Naive thymus-derived CD4-positive, alpha-beta T cell (primary cell): ENCODE measurements around the gene SFI1. TPM values are rescaled to one million over a fixed set of nuclear protein-coding genes. Genes with fewer than 3 reads are reported as not detected.

Experiments used
- ATAC-seq: fragments of 150-1000 bp; cut with Tn5 transposase; 2 replicates; pipeline ENCODE4 v1.10.0; 2021; ENCODE audit warnings: mild to moderate bottlenecking, moderate library complexity
- CTCF ChIA-PET: fragments of 350-600 bp; sonication (Branson Sonifier 250); formaldehyde crosslinking; loops from one replicate; lab custom pipeline; 2021; ENCODE audit warnings: antibody characterized with exemption; lab: Charles Lee
- POLR2A ChIA-PET: fragments of 350-600 bp; sonication (Branson Sonifier 250); formaldehyde crosslinking; loops from one replicate; lab custom pipeline; 2021; ENCODE audit warnings: antibody characterized with exemption, inconsistent platforms; lab: Charles Lee
- DNase-seq, 9 donors: peaks; one replicate each; pipeline versions ENCODE4 v3.0.0 to v3.0.0-alpha.2; 2020 to 2022; ENCODE audit warnings: mixed read lengths in 1 of 9
- H3K27ac ChIP-seq: one replicate; pipeline ENCODE4 v1.7.0; 2013; ENCODE audit warnings: mild to moderate bottlenecking, low read depth, low read length, moderate library complexity
- H3K27me3 ChIP-seq, 2 donors: one replicate each; pipeline ENCODE4 v1.7.0; 2013; ENCODE audit warnings: low read length in 2 of 2, mild to moderate bottlenecking in 2 of 2, moderate library complexity in 2 of 2; ENCODE audit not compliant: control insufficient read depth in 2 of 2, insufficient read depth in 2 of 2
- H3K36me3 ChIP-seq, 3 experiments: 1 replicate in 2 of 3; 2 replicates in 1 of 3; pipeline ENCODE4 v1.7.0; 2013; ENCODE audit warnings: low read length in 3 of 3, mild to moderate bottlenecking in 3 of 3, moderate library complexity in 1 of 3; ENCODE audit not compliant: insufficient read depth in 3 of 3, control insufficient read depth in 2 of 3
- H3K4me1 ChIP-seq, 2 donors: one replicate each; pipeline ENCODE4 v1.7.0; 2013; ENCODE audit warnings: low read length in 2 of 2, mild to moderate bottlenecking in 2 of 2, moderate library complexity in 1 of 2; ENCODE audit not compliant: control insufficient read depth in 2 of 2, insufficient read depth in 2 of 2
- H3K4me3 ChIP-seq: 2 replicates; pipeline ENCODE4 v1.7.0; 2013; ENCODE audit warnings: mild to moderate bottlenecking, low read length
- H3K9me3 ChIP-seq, 3 experiments: 1 replicate in 2 of 3; 2 replicates in 1 of 3; pipeline ENCODE4 v1.7.0; 2013; ENCODE audit warnings: low read length in 3 of 3; ENCODE audit not compliant: control insufficient read depth in 2 of 3
- H3K27ac Mint-ChIP-seq, 9 donors: one replicate each; pipeline ENCODE4 v1.8.0; 2020 to 2022; ENCODE audit warnings: mixed read lengths in 9 of 9, mild to moderate bottlenecking in 8 of 9, moderate library complexity in 5 of 9, inconsistent platforms in 2 of 9
- H3K27me3 Mint-ChIP-seq, 5 donors: one replicate each; pipeline ENCODE4 v1.8.0; 2021 to 2022; ENCODE audit warnings: mixed read lengths in 5 of 5, mild to moderate bottlenecking in 1 of 5
- H3K36me3 Mint-ChIP-seq, 5 donors: one replicate each; pipeline ENCODE4 v1.8.0; 2020 to 2022; ENCODE audit warnings: mixed read lengths in 5 of 5, mild to moderate bottlenecking in 3 of 5, inconsistent platforms in 1 of 5
- H3K4me1 Mint-ChIP-seq, 7 donors: one replicate each; pipeline ENCODE4 v1.8.0; 2020 to 2022; ENCODE audit warnings: mixed read lengths in 7 of 7, mild to moderate bottlenecking in 3 of 7, inconsistent platforms in 1 of 7
- H3K4me3 Mint-ChIP-seq, 10 donors: one replicate each; pipeline ENCODE4 v1.8.0; 2020 to 2022; ENCODE audit warnings: mild to moderate bottlenecking in 10 of 10, mixed read lengths in 10 of 10, moderate library complexity in 6 of 10, inconsistent platforms in 2 of 10
- H3K9me3 Mint-ChIP-seq, 11 donors: one replicate each; pipeline ENCODE4 v1.8.0; 2020 to 2022; ENCODE audit warnings: mixed read lengths in 11 of 11, mild to moderate bottlenecking in 4 of 11, inconsistent platforms in 1 of 11, moderate library complexity in 1 of 11
- intact Hi-C, 2 donors: fragments of 100-400 bp; cut with micrococcal nuclease; formaldehyde crosslinking; loops; one replicate each; pipeline ENCODE4 v1.15.1; 2023
- polyA plus RNA-seq, 2 donors: library from polyadenylated mRNA; unstranded; fragments of 300-500 nt; fragmentation: Illumina TruSeq; gene quantifications; one replicate each; pipeline ENCODE4 v1.2.3, GENCODE V29; 2021
- total RNA-seq, 6 experiments: library from RNA in 5 of 6; stranded (reverse) in 5 of 6; gene quantifications; 1 replicate in 5 of 6; 2 replicates in 1 of 6; pipeline ENCODE4 v1.2.3 and lab custom pipeline; 2021 to 2026

SFI1 gene
- total and polyA plus RNA-seq, 7 experiments from 2014 or later = 25.9 to 359 (median 253) TPM

DNA sequence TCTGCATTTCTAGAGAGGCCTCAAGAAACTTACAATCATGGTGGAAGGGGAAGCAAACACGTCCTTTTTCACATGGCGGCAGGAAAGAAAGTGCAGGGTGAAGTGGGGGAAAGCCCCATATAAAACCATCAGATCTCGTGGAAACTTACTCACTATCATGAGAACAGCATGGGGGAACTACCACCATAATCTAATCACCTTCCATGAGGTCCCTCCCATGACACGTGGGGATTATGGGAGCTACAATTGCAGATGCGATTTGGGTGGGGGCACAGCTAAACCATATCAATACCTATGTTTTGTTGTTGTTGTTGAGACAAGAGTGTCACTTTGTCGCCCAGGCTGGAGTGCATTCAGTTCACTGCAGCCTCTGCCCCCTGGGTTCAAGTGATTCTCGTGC, 29.9 kb downstream of the SFI1 start:
- Histone ChIP-seq H3K27me3 (no peaks in the 10 kb centered on the region), H3K27ac (no peak overlapping the region), H3K36me3 (peaks cover 0 to 46% (median 15%) of the 10 kb centered on the region in 3 experiments), H3K4me3 (no peak overlapping the region), H3K4me1 (peaks cover 0 to 12% of the 10 kb centered on the region in 2 donors), H3K9me3 (no peaks in the 10 kb centered on the region)
- H3K27ac Mint-ChIP-seq = peak overlapping the region in 7 of 9 donors; percentile 4 to 77 (median 55)
- peak overlapping the region in 1 of 10 donors; percentile 27 for H3K4me3 Mint-ChIP-seq
- ChIA-PET CTCF (no interaction called here), POLR2A (interaction anchor here (1.1 kb wide), 1 partner anchor 36 kb away, joined by 4 read pairs; no protein-coding TSS in a partner anchor)
- peaks cover 0 to 51% (median 31%) of the 10 kb centered on the region in 5 donors for H3K36me3 Mint-ChIP-seq
- H3K9me3 Mint-ChIP-seq = peaks cover 0 to 5% (median 0%) of the 10 kb centered on the region in 11 donors
- ATAC-seq (peak; percentile 75), DNase-seq (peak in 2 of 9 donors; percentile 17 to 46)
- peaks cover 21 to 52% (median 41%) of the 10 kb centered on the region in 7 donors for H3K4me1 Mint-ChIP-seq
- intact Hi-C loops = no loop called here
- H3K27me3 Mint-ChIP-seq = no peaks in the 10 kb centered on the region

DNA sequence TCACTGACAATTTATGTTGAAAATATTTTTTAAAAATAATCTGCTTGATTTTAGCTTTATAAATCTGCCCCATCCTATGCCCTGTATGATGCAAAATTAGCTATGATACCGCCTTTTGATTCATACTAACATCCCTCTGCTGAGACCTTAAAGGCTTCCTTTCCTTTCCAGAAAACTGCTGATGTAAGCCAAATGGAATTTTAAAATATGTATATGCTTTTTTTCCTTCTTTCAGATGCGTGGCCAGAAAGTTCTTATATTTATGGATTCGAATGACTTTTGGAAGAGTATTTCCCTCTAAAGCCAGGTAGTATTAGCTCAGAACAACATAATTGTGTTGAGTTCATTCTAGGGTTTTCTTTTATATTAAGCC, 34.5 kb downstream of the SFI1 start:
- Histone ChIP-seq H3K36me3 (peaks cover 0 to 49% (median 15%) of the 10 kb centered on the region in 3 experiments), H3K4me1 (no peaks in the 10 kb centered on the region), H3K27me3 (no peaks in the 10 kb centered on the region), H3K9me3 (no peaks in the 10 kb centered on the region), H3K4me3 (no peak overlapping the region), H3K27ac (no peak overlapping the region)
- CTCF ChIA-PET = interaction anchor here (0.6 kb wide), 1 partner anchor 295 kb away, joined by 3 read pairs; no protein-coding TSS in a partner anchor
- no peak for ATAC-seq
- no peaks in the 10 kb centered on the region for H3K27me3 Mint-ChIP-seq
- intact Hi-C loops = no loop called here
- POLR2A ChIA-PET = interaction anchor here (0.6 kb wide), 1 partner anchor 194 kb away, joined by 3 read pairs; no protein-coding TSS in a partner anchor
- peaks cover 10 to 57% (median 35%) of the 10 kb centered on the region in 7 donors for H3K4me1 Mint-ChIP-seq
- DNase-seq = no peak
- H3K36me3 Mint-ChIP-seq = peaks cover 0 to 45% (median 27%) of the 10 kb centered on the region in 5 donors
- peaks cover 0 to under 1% (median 0%) of the 10 kb centered on the region in 11 donors for H3K9me3 Mint-ChIP-seq
- no peak overlapping the region for H3K4me3 Mint-ChIP-seq
- H3K27ac Mint-ChIP-seq = peak overlapping the region in 4 of 9 donors; percentile 2 to 72 (median 49)

DNA sequence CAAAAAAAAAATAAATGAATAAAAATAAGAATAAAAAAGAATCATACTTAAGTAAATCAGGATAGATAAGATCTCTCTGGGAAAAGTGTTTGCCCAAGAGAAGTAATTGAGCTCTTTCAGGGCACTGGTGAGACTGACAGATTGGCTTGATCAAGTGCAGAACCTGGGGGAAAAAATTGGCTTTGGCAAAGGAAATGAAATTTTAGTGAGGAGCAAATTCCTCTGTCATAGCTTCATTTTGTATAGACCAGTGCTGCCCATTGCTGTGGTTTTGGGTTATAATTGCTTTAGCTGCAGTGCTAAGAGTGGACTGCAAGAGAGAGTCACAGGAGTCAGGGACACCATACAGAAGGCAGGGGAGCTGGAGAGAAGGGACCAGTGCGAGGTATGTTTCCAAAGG, 35.7 kb downstream of the SFI1 start:
- Mint-ChIP-seq H3K9me3 (no peaks in the 10 kb centered on the region), H3K36me3 (peaks cover 0 to 37% (median 22%) of the 10 kb centered on the region in 5 donors), H3K4me3 (no peak overlapping the region), H3K4me1 (peaks cover 3 to 53% (median 28%) of the 10 kb centered on the region in 7 donors), H3K27ac (peak overlapping the region in 5 of 9 donors; percentile 46 to 80 (median 52)), H3K27me3 (no peaks in the 10 kb centered on the region)
- peaks cover 0 to 1% of the 10 kb centered on the region in 2 donors for H3K4me1 ChIP-seq
- intact Hi-C loops = no loop called here
- POLR2A ChIA-PET = interaction anchor here (0.6 to 0.7 kb wide), 2 partner anchors 24 to 132 kb away, joined by 3 to 4 read pairs; no protein-coding TSS in a partner anchor
- no peak overlapping the region for H3K27ac ChIP-seq
- H3K36me3 ChIP-seq = peaks cover 0 to 47% (median 14%) of the 10 kb centered on the region in 3 experiments
- ATAC-seq (no peak), DNase-seq (no peak)
- no peak overlapping the region for H3K4me3 ChIP-seq
- no peaks in the 10 kb centered on the region for H3K9me3 ChIP-seq
- CTCF ChIA-PET = no interaction called here
- no peaks in the 10 kb centered on the region for H3K27me3 ChIP-seq

DNA sequence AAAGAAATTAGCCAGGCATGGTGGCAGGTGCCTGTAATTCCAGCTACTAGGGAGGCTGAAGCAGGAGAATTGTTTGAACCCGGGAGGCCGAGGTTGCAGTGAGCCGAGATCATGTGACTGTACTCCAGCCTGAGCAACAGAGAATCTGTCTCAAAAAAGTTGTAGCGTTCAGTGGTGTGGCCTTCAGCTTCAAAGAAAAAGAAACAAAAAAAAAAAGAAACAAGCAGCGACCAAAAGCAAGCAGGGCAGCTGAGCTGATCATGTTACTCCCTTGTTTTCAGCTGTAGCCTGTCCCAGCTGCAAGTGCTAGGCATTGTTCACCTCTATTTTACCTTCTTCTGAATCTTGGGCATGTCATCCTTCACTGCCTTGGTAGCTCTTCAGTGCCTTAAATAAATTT, 37.0 kb downstream of the SFI1 start:
- Histone ChIP-seq H3K36me3 (peaks cover 0 to 45% (median 12%) of the 10 kb centered on the region in 3 experiments), H3K27me3 (no peaks in the 10 kb centered on the region), H3K9me3 (no peaks in the 10 kb centered on the region), H3K27ac (no peak overlapping the region), H3K4me1 (peaks cover 0 to 5% of the 10 kb centered on the region in 2 donors), H3K4me3 (no peak overlapping the region)
- ChIA-PET POLR2A (no interaction called here), CTCF (interaction anchor here (0.7 kb wide), 1 partner anchor 12 kb away, joined by 4 read pairs; no protein-coding TSS in a partner anchor)
- intact Hi-C loops = no loop called here
- H3K4me3 Mint-ChIP-seq = no peak overlapping the region
- no peaks in the 10 kb centered on the region for H3K27me3 Mint-ChIP-seq
- peaks cover under 1 to 60% (median 25%) of the 10 kb centered on the region in 7 donors for H3K4me1 Mint-ChIP-seq
- ATAC-seq (no peak), DNase-seq (no peak)
- no peaks in the 10 kb centered on the region for H3K9me3 Mint-ChIP-seq
- peaks cover 0 to 35% (median 22%) of the 10 kb centered on the region in 5 donors for H3K36me3 Mint-ChIP-seq
- peak overlapping the region; percentile 4 to 86 (median 52) for H3K27ac Mint-ChIP-seq

DNA sequence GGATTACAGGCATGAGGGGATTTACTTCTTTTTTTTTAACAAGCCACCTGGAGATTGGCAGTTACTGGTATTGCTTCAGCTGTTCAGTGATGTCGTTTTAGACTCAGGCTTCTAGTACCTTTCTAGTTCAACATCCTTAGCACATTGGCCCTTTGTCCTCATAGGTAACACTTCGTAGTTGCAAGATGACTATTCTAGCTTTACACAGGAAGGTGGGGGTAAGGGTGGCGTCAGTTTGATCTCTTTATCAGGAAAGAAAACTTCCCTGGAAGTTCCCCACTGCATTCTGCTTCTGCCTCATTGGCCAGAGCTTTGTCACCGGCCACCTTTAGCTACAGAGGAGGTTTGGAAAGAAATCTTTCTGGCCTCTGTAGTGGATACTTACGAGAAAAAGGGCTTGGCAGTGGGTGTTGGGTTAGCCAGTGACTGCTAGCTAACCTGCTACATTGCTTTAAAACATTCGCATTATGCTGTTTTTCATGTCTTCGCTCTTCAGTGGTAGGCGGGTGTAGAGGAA, 40.7 kb downstream of the SFI1 start:
- DNase-seq (peak in 1 of 9 donors; percentile 62), ATAC-seq (no peak)
- H3K4me3 Mint-ChIP-seq = peak overlapping the region in 1 of 10 donors; percentile 81
- CTCF ChIA-PET = interaction anchor here (0.6 kb wide), 1 partner anchor 41 kb away, joined by 3 read pairs; no protein-coding TSS in a partner anchor
- Histone ChIP-seq H3K27me3 (no peaks in the 10 kb centered on the region), H3K4me1 (peaks cover 0 to 5% of the 10 kb centered on the region in 2 donors), H3K27ac (no peak overlapping the region), H3K4me3 (no peak overlapping the region), H3K36me3 (peaks cover 0 to 45% (median 10%) of the 10 kb centered on the region in 3 experiments), H3K9me3 (no peaks in the 10 kb centered on the region)
- H3K27me3 Mint-ChIP-seq = no peaks in the 10 kb centered on the region
- H3K27ac Mint-ChIP-seq = peak overlapping the region in 6 of 9 donors; percentile 27 to 94 (median 58)
- peaks cover 7 to 57% (median 23%) of the 10 kb centered on the region in 7 donors for H3K4me1 Mint-ChIP-seq
- POLR2A ChIA-PET = no interaction called here
- intact Hi-C loops = loop anchor here (5.0 kb wide), 1 partner anchor 40 kb away; the partner anchor contains the start of gene SFI1 (in 2 of the 2)
- H3K9me3 Mint-ChIP-seq = no peaks in the 10 kb centered on the region
- peaks cover 8 to 34% (median 24%) of the 10 kb centered on the region in 5 donors for H3K36me3 Mint-ChIP-seq

DNA sequence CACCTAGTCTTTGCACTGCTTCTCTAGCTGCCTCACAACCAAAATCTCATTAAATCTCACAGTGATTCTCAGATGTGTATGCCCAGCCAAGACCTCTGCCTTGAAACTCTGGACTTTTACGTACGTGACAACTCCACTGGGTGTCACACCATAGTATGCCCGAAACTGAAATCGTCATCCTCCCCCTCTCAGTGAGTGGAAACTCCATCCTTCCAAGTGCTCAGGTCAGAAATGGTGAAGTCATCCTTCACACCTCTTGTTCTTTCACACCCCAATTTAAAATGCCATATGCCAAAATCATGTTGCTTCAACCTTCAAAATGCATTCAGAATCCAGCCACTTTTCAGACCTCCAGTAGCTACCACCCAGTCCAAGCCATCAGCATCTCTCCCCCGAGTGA, 42.5 kb downstream of the SFI1 start:
- ATAC-seq = no peak
- ChIA-PET CTCF (interaction anchor here (0.7 to 1.0 kb wide), 3 partner anchors 46 to 279 kb away, joined by 3 read pairs; no protein-coding TSS in a partner anchor), POLR2A (interaction anchor here (1.1 kb wide), 1 partner anchor 246 kb away, joined by 3 read pairs; the partner anchor contains the start of gene PIK3IP1)
- DNase-seq = peak in 1 of 9 donors; percentile 51
- peak overlapping the region in 7 of 9 donors; percentile 1 to 89 (median 22) for H3K27ac Mint-ChIP-seq
- peak overlapping the region in 1 of 10 donors; percentile 57 for H3K4me3 Mint-ChIP-seq
- H3K4me1 Mint-ChIP-seq = peaks cover 2 to 41% (median 16%) of the 10 kb centered on the region in 7 donors
- H3K27me3 Mint-ChIP-seq = no peaks in the 10 kb centered on the region
- H3K36me3 Mint-ChIP-seq = peaks cover 8 to 28% (median 16%) of the 10 kb centered on the region in 5 donors
- Histone ChIP-seq H3K4me3 (no peak overlapping the region), H3K9me3 (no peaks in the 10 kb centered on the region), H3K4me1 (peaks cover 0 to 5% of the 10 kb centered on the region in 2 donors), H3K27ac (no peak overlapping the region), H3K27me3 (no peaks in the 10 kb centered on the region), H3K36me3 (peaks cover 0 to 30% (median 10%) of the 10 kb centered on the region in 3 experiments)
- intact Hi-C loops = loop anchor here (5.0 kb wide), 1 partner anchor 42 kb away; the partner anchor contains the start of gene SFI1 (in 2 of the 2)
- H3K9me3 Mint-ChIP-seq = no peaks in the 10 kb centered on the region
